Suppressor macrophage treated with lipopolysaccharide for 4 hours (primary cell): ENCODE measurements around the gene DENND1A.
A peak's percentile ranks its signal among the peaks of the same experiment; 100 is the strongest.

Experiments
- DNase-seq: peaks from one replicate; pipeline ENCODE4 v3.0.0-alpha.2; 2020

The DENND1A gene

GRCh38 chr9:123342247-123342646 is 587.7 kb downstream of the DENND1A start:
- no peak for DNase-seq

GRCh38 chr9:123341816-123342215 is 588.1 kb downstream of the DENND1A start:
- no peak for DNase-seq

GRCh38 chr9:123339666-123340510 is 590.0 kb downstream of the DENND1A start:
- peak; percentile 77 for DNase-seq

GRCh38 chr9:123338710-123339665 is 590.9 kb downstream of the DENND1A start:
- DNase-seq = peak; percentile 87

- no peak for DNase-seq
Observed at GRCh38 chr9:123337971-123338370, 592.0 kb downstream of the DENND1A start.

GRCh38 chr9:123336959-123337358 is 593.0 kb downstream of the DENND1A start:
- no peak for DNase-seq

- no peak for DNase-seq
Observed at GRCh38 chr9:123336449-123336848, 593.5 kb downstream of the DENND1A start.

GRCh38 chr9:123335986-123336329 is 594.0 kb downstream of the DENND1A start:
- no peak for DNase-seq

- DNase-seq = no peak
Observed at GRCh38 chr9:123335193-123335985, 594.5 kb downstream of the DENND1A start.

GRCh38 chr9:123334639-123335038 is 595.3 kb downstream of the DENND1A start:
- DNase-seq = no peak

- peak; percentile 52 for DNase-seq
Observed at GRCh38 chr9:123333058-123333669, 596.8 kb downstream of the DENND1A start.

GRCh38 chr9:123331346-123332060 is 598.4 kb downstream of the DENND1A start:
- DNase-seq = peak; percentile 43
